NCI-H510A (cell line): ENCODE results near the gene NCAPG2.

ENCODE experiments used
- DNase-seq: peaks from one replicate; lab custom pipeline; 2025; lab: John Stamatoyannopoulos, UW

NCAPG2 gene

DNA sequence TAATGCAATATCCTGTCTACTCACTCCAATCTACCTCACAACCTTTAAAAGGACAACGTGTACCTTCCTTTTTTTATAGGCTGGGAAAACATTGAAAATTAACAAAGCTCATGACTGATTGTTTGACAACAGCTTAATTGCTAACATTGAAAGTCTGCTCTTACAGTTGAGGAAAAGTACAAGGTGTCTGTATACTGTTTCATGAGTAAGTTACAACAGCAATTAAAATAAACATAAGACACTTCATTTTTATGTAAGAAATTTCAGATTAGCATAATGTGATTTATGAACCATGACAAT, 28.6 kb upstream of the NCAPG2 start:
- DNase-seq, result no peak

DNA sequence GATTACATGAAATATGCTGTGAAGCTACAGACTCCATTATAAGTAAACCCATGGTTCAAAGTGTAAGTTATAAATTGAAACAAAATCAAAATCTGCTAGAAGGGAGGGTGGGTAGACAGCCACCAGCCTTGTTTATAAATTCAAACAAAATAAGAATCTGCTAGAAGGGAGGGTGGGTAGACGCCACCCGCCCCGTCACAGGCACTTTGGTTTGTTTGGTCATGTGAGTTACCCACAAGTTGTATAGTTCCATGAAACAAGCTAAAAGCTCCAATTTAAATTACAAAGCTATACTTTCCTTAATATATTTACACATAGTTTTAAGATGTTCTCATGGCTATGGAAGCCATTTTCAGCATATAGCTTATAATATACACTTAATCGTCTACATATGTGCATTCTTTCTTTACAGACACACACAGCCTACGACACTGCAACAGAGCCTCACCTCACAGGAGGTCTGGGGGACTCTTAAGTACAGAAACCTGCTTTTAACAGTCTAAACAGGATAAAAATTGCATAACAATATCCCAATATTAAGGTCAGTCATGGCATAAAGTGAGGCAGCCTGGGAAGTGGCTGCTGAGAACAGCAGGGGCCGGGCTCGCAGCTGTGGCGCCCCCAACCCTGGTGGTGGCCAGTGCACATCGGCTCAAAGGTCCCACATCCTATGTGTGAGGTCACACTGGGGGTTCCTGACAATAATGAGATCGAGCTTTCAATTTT, 28.1 kb upstream of the NCAPG2 start:
- no peak for DNase-seq

DNA sequence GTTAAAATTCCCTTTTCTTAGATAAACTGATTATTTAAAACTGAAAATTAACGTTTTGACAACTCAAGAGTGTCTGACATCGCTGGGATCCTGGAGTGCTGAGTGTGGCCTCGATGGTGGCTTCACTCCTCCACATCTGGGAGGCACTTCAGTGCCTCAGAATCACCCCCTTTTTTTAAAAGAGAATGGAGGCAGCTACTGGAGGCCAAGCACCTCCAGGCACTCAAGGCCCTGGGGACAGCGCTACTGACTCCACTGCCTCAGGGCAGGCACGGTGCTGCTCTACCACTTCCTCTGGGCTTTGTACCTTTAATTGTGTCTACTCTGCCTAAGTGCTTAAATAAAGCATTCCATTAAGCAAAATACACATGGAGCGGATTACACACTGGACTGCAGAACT, 27.2 kb upstream of the NCAPG2 start:
- DNase-seq, result no peak

DNA sequence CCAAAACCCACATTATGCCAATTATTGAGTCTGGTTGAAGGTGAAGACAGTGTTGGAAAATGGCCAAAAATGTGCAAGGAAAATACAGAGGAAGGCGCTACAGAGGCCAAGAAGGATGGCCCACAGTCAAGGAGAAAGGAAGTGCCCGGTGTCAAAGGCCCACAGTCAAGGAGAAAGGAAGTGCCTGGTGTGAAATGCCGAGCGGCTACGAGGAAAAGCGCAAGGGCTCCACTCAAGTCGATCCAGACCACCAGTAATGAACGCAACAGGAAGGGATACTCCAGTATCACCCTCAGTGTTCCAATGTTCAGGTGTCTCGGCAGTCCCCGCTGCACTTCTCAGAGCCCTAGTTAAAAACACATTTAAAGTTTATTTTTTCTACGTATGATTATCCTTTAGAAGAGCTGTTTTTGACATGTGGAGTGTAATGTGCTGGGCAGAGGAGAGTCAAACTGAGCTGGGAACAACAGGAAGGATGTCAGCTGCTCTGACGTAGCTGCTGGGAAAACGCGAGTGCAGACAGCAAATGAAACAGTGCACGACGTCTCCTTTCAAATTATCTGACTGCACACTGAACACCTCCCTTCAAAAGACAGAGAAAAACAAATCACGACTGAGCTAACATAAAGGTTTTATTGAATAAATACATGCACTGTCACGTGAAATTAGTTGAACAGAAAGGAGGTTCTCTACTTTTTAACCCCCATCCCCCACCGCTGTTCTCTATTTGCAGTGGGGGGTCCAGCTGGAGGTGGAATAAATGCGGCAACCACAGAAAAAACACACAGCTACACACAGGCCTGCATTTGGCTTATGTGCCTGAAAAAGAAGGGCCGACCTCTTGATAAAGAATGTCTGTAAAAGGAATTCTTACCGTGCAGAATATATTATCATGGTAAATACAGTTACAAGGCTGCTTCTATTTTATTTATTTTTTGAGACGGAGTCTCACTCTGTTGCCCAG, 26.1 kb upstream of the NCAPG2 start:
- DNase-seq, result no peak

DNA sequence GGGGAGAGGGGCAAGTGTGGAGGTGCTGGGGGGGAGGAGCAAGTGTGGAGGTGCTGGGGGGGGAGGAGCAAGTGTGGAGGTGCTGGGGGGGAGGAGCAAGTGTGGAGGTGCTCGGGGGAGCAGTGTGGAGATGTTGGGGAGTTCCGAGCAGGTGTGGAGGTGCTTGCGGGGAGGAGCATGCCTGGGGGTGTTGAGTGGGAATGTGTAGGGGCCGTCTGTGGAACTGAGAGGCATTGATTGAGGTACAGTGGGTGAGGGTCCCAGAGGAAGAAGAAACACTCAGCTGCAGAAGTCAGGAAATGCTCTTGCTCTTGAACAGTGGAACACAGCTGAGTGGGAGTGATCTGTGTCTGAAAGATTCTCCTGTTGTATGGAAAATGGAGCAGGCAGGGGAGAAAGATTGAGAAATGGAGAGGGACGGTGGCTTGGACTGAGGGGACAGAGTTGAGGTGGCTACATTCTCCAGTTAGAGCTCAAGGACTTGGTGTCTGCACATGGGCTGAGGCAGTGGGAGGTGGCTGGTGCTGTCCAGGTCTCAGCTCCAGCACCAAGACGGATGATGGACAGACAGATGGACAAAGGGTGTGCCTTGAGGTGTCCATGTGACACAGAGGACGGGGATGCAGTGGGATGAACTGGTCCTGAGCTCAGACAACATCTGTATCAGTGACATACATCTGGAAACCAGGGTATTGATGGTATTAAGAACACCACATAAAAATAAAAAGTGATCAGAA, 25.2 kb upstream of the NCAPG2 start:
- no peak for DNase-seq

GRCh38 chr7:158728911-158729645, 24.5 kb upstream of the NCAPG2 start:
- DNase-seq, result no peak

- DNase-seq, result no peak
These were observed 23.1 kb upstream of the NCAPG2 start for GRCh38 chr7:158727690-158728089.

GRCh38 chr7:158726277-158726807, 21.7 kb upstream of the NCAPG2 start:
- DNase-seq, result no peak

GRCh38 chr7:158725506-158725800, 20.8 kb upstream of the NCAPG2 start:
- DNase-seq, result no peak

GRCh38 chr7:158724658-158725505, 20.3 kb upstream of the NCAPG2 start:
- DNase-seq, result no peak

- no peak for DNase-seq
These were observed 19.2 kb upstream of the NCAPG2 start for GRCh38 chr7:158723714-158724385.

GRCh38 chr7:158723266-158723665, 18.7 kb upstream of the NCAPG2 start:
- no peak for DNase-seq

DNA sequence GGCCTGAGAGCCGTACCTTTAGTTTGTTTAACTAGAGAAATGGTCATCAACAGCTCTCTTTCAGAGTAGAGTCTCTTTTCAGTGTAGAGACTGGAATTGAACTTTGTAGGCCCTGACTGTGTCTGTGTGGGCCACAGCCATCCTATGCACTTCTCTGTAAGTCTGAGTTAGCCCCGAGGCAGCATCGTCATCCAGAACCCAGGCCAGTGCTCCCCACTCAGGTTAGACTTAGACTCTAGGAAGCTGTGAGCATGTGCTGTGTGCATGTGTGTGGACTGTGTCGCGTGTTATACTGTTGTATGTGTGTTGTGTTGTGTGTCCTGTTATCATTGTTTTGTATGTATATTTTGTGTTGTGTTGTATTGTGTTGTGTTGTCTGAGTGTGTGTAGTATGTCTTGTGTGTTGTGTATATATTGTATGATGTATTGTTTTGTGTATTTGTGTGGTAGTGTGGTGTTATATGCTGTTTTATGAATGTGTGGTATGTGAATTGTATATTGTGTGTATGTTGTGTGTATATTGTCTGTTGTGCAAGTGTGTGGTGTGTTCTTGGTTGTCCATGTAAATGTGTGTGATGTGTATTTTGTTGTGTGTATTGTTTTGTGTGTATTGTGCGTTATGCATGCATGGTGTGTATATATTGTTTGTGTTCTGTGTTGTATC, 18.1 kb upstream of the NCAPG2 start:
- no peak for DNase-seq

DNA sequence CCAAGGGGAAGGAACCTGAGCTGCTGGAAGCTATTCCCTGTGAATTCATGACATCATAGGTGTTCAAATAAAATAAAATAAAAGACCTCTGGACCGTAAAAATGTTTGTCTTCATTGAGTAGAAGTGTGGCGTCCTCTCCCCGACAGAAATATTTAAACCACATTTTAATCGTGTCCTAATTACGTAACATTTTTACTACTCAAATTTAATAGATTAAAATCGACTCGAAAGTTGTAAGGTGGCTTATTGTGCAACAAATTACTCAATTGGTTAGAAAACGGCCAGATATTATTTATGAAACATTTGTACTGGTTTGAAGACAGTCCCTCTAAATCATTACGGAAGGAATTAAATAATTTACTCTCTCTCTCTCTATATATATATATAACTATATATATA, 15.5 kb upstream of the NCAPG2 start:
- no peak for DNase-seq

- no peak for DNase-seq
These were observed 12.2 kb upstream of the NCAPG2 start for GRCh38 chr7:158716802-158717201.

DNA sequence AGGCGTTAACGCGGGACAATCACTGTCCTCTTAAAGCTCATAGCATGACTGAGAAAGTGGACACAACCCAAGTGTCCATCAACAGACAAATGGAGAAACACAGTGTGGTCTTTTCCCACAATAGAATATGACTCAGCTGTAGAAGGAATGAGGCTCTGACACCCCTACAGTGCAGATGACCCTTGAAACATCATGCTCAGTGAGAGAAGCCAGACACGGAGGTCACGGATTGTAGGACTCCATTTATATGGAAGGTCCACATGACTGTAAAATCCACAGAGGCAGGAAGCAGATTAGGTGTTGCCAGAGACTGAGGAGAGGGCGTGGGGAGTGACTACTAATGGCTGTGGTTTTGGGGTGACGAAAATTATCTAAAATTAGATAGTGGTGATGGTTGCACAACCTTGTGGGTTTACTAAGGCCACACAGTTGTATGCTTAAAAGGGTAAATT, 6.1 kb upstream of the NCAPG2 start:
- no peak for DNase-seq

- no peak for DNase-seq
These were observed 3.0 kb upstream of the NCAPG2 start for GRCh38 chr7:158707610-158708009.

GRCh38 chr7:158706710-158707590, 2.3 kb upstream of the NCAPG2 start:
- DNase-seq, result no peak

- DNase-seq, result no peak
These were observed 1.7 kb upstream of the NCAPG2 start for GRCh38 chr7:158706273-158706704.
